Coronary artery (tissue), 2 donors: ENCODE results near the gene RTF1.
A peak's percentile ranks its signal among the peaks of the same experiment; 100 is the strongest.
"Not testable (repeated sequence)": the region's sequence is repeated elsewhere in the genome, so short reads cannot be mapped to it uniquely, and the experiment has no call there.

Source experiments
- DNase-seq: peaks from one replicate; pipeline ENCODE4 v3.0.0-alpha.2; 2017; ENCODE audit warnings: low spot score
- H3K27ac ChIP-seq, 2 donors: fragments of 200-600 bp; sonication (generic); one replicate each; pipeline ENCODE4 v1.5.1; 2016 to 2019
- H3K4me3 ChIP-seq: fragments of 200-600 bp; sonication (generic); 2 replicates; pipeline ENCODE4 v1.5.1; 2016; ENCODE audit warnings: mild to moderate bottlenecking, moderate library complexity
- CTCF ChIP-seq: fragments of 200-600 bp; sonication (generic); IDR thresholded peaks from one replicate; pipeline ENCODE4 v1.5.1; 2019; ENCODE audit warnings: antibody characterized with exemption

Gene RTF1

GRCh38 chr15:41417418-41418195 is 712 bp downstream of the RTF1 start:
- Histone ChIP-seq H3K27ac (peak overlapping the region; percentile 74 to 89), H3K4me3 (peak overlapping the region; percentile 82)
- no peak for DNase-seq
- no peak for TF ChIP-seq CTCF

GRCh38 chr15:41423979-41424659 is 7.2 kb downstream of the RTF1 start:
- no peak for TF ChIP-seq CTCF
- no peak for DNase-seq
- H3K4me3 ChIP-seq: no peak overlapping the region

GRCh38 chr15:41424809-41425208 is 7.9 kb downstream of the RTF1 start:
- TF ChIP-seq CTCF: no peak
- H3K27ac ChIP-seq: no peak overlapping the region
- DNase-seq: no peak
- H3K4me3 ChIP-seq: no peak overlapping the region

More at GRCh38 chr15:41423979-41424659, 7.2 kb downstream of the RTF1 start:
- no peak overlapping the region for H3K27ac ChIP-seq

- not testable (repeated sequence) for H3K4me3 ChIP-seq, DNase-seq, H3K27ac ChIP-seq
Measured at GRCh38 chr15:41425907-41426306, 9.0 kb downstream of the RTF1 start.

- no peak for DNase-seq
- no peak for TF ChIP-seq CTCF
- H3K27ac ChIP-seq: no peak overlapping the region
- H3K4me3 ChIP-seq: no peak overlapping the region
Measured at GRCh38 chr15:41429003-41429890, 12.4 kb downstream of the RTF1 start.

GRCh38 chr15:41435037-41435786 is 18.3 kb downstream of the RTF1 start:
- Histone ChIP-seq H3K4me3 (no peak overlapping the region), H3K27ac (no peak overlapping the region)
- TF ChIP-seq CTCF: no peak
- DNase-seq: no peak
